Limb (tissue), 2 donors: ENCODE data around the gene JDP2.
A peak's percentile ranks its signal among the peaks of the same experiment; 100 is the strongest.
"Not testable (repeated sequence)": the region's sequence is repeated elsewhere in the genome, so short reads cannot be mapped to it uniquely, and the experiment has no call there.

Experiments
- DNase-seq, 2 donors: peaks; one replicate each; pipeline ENCODE4 v3.0.0-alpha.2; 2016; ENCODE audit errors: extremely low spot score in 2 of 2

JDP2 gene, protein sequence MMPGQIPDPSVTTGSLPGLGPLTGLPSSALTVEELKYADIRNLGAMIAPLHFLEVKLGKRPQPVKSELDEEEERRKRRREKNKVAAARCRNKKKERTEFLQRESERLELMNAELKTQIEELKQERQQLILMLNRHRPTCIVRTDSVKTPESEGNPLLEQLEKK

DNA sequence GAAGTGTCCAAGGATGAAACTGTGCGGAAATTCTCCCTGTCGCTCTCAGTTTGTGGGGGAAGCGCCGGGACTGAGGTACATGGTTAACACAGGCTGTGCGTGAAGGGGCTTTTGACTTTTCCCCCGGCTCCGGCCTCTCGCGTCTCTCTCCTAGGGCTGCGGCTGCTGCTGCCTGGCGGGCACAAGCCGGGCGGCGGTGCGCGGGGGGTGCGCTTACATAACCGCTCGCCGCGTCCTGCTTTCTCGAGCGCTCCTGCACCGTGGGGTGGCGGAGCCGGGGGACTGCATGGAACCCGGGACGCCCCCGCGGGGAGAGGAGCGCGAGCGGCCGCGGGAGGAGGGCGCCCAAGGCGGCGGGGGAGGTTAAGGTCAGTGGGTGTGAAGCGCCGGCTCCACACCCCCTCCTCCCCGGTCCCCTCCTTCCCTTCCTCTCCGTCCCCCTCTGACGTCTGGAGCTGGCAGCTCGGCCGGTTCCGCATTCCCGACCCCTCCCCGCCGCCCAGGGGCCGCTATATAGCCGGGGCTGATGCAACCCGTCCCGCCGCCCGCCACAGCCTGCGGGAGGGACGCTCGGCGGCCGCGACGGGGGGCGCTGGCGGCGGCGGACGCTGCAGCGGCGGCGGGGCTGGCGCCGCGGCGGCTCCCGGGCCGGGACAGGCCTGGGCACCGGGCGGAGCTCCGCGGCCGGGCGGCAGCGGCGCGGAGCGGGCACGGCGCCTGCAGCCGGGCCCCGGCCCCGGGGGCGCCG lies at the start of gene JDP2:
JDP2 (plus strand) TSS at position 541 of the 748 bp plus-strand sequence. CDS start 9,899 bp downstream, outside the sequence.
- peak; percentile 79 to 95 for DNase-seq

DNA sequence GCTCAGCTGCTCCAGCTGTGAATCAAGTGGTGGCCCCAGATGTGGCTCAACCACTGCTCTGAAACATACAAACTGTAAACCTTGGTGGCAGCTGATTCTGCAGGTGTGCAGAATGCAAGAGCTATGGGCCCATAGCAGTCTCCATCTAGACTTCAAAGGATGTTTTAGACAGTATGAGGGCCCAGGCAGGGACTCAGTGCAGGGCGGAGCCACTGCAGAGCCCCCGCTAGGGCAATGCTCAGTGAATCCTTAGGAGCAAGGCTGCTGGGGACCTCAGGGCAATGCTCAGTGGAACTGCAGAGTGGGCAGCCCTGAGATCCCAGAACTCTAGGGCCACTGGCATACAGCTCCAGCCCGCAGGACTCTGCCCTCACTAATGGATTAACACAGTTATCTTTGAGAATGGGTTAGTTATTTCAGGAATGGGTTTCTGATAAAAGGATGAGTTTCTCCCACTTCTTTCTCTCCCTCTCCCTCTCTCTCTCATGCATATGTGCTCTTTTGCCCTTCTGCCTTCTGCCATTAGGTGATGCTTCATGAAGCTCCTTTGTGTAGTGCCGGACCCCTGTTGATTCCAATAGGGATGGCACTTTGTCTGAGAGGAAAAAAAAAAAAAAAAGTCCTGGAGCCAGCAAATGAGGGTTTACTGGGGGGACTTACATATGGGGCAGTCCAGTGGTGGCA lies 48.4 kb upstream of the JDP2 start:
- no peak for DNase-seq

DNA sequence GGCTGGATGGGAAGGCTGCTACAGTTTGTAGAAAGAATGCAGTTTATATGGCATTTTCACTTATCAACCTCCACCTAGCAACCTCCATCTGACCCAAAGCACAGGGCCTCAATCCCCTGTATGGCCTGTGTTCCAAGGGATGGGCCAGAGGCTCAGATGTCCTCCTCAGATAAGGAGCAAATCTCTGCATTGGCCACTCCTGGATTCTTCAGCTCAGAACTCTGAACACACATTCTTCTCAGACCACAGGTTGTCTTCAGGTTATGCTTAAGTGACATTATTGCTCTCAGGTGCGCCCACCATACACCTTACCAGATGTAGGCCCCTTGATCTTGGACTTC lies 47.9 kb upstream of the JDP2 start:
- no peak for DNase-seq

DNA sequence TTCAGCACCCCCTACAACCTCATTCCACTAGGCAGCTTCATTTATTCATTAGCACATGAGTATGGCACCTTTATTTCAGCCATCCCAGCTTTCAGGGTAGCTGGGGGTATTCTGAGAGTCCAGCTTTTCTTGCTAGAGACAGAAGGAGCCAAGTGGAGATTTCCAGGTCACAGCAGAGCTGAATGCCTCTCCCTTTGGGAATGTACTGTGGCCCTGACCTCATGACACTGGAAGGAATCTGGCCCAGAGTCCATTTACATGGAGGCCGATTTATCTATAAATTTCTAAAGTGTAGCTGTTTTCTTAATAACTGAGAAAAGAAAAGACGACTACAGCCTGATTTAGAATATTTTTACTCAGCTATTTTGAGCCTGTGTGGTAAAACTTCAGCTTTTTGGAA lies 47.2 kb upstream of the JDP2 start:
- no peak for DNase-seq

DNA sequence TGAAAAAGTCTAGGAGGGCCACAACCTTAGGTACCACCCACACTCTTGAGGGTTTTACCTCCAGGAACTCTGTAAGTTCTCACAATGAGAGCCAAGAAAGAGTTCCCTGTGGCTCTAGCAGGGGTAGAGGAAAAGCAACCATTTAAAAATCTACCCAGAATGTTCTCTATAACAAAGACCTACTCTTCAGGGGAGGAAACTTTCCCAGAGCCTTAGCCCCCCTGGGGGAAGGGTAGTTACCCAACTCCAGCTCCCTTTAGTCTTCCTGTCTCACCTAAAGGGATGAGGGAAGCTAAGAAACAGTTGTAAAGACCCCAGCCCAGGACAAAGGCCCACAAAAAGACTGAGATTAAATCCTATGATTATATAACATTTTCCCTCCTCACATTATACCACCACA lies 46.2 kb upstream of the JDP2 start:
- no peak for DNase-seq

DNA sequence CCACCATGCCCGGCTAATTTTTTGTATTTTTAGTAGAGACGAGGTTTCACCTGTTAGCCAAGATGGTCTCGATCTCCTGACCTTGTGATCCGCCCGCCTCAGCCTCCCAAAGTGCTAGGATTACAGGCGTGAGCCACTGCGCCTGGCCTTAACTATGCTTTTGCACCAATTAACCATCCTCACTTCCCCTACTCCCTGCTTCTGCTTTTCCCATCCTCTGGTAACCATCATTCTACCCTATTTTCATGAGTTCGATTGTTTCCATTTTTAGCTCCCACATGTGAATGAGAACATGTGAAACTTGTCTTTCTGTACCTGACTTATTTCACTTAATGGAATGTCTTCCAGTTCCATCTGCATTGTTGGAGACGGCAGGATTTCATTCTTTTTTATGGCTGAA lies 44.6 kb upstream of the JDP2 start:
- DNase-seq, result not testable (repeated sequence)

DNA sequence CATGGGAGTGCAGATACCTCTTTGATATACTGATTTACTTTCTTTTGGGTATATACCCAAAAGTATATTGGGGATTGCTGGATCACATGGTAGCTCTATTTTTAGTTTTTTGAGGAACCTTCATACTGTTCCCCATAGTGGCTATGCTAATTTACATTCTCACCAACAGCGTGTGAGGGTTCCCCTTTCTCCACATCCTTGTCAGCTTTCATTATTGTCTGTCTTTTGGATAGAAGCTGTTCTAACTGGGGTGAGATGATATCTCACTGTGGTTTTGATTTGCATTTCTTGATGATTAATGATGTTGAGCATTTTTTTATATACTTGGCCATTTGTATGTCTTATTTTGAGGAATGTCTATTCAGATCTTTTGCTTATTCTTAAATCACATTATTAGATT lies 44.1 kb upstream of the JDP2 start:
- DNase-seq, result no peak

DNA sequence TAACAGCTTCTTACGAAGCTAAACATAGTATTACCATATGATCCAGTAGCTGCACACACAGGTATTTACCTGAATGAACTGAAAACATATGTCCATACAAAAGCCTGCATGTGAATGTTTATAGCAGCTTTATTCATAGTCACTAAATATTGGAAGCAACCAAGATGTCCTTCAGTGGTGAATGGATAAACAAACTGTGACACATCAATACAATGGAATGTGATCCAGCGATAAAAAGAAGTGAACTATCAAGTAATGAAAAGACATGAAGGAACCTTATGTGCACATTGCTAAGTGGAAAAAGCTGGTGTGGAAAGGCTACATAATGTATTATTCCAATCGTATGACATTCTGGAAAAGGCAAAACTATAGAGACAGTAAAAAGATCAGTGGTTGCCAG lies 38.1 kb upstream of the JDP2 start:
- no peak for DNase-seq

DNA sequence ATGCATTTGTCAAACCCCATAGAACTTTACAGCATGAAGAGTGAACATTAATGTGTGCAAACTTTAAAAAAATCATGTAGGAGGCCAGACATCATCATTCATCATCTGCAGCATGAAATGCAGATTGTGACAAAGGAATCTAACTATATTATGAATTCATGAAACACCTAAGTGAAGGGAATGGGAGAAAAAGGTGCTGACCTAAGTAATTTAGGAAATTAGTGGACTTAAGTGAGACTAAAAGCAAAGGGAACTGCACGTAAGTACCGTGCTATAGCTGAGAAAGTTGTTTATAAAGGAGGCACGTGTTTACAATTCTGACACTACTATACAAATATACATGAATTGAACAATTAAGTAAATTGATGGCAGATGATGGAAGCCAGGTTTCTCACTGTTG lies 37.6 kb upstream of the JDP2 start:
- DNase-seq, result no peak

DNA sequence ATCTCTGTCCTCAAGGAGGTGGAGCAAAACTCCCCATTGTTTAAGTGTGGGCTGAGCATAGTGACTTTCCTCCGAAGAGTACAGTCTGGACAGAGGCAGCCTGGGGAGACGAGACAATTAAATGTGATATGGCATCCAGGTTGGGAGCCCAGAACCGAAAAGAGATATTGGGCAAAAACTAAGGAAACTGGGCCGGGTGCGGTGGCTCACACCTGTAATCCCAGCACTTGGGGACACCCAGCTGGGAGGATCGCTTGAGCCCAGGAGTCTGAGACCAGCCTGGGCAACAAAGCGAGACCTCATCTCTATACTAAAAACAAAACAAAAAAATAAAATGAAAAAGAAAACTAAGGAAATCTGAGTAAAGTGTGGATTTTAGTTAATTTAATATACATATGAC lies 35.9 kb upstream of the JDP2 start:
- no peak for DNase-seq

DNA sequence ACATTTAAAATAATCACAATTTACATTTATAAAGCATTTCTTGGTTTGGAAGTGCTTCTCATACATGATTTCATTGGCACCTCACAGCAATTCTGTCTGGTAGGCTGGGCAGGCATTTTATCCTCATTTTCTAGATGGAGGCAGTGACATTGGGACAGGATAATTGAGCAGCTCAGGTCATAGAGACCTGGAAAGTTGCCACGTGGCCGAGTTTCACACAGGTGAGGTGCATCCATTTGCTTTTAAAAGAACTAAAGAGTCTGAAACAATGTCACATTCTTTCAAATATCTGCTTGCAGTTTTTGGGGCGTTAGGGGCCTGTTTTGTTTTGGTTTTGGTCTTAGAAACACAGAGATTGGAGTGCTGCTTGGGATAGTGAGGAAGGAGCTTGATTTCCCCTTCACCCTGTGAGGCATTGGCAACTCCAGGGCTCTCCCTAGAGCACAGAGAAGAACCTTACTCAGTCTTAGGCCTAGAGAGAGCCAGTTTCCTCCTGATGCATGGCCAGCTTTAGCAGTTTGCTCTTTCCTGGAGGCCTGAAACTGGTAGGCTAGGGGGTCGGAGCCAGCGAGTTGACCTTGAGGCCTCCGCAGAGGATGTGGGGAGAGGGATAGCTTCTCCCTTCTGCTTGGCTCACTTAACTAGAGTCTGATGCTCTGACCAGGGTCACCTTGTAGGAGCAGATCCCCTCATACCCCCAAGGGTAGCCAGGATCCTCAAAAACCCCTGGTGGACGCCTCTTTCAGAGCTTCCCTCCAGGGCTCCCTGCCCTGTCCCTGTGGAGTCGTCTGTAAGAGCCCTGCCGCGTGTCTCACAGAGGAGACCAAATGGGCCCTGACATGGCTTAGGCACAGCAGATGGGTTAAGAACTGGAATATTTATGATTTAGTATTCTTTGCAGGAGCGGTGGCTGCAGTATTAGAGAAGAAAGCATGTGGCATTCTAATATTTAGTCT lies 34.9 kb upstream of the JDP2 start:
- no peak for DNase-seq

DNA sequence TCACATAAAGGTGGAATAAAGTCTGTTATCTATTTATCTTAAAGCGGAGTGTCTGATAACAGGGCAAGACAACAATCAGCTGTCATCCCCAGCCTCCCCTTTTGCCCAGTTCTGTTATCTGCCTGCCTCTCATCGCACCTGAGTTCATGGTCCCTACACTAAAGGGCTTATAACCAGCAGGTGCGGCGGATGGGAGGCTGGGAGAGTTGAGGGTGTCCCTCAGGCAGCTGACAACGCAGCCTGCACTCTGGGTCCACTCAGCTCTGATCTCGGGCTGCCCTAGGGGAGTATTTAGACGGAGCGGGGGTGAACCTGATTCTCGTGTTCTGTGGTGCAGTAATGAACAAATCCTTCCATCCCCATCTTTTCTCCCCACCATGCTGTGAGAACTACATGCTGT lies 34.0 kb upstream of the JDP2 start:
- no peak for DNase-seq

DNA sequence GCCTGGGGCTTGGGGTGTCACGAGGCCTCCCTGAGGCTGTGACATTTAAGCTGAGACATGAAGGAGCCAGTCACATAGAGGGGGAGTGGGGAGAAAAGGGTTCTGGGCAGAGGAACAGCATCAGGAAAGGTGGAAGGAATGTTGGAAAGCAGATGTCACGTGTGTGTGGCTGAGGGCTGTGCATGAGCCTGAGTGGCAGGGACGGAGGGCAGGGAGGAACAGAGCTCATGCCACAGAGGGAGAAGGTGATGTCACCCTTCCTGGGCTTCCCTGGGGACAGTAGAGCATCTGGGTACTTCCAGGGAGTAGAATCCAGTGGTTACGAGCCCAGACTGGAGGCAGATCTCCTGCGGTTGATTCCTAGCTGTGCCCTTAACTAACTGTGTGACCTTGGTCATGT lies 32.0 kb upstream of the JDP2 start:
- DNase-seq, result no peak

DNA sequence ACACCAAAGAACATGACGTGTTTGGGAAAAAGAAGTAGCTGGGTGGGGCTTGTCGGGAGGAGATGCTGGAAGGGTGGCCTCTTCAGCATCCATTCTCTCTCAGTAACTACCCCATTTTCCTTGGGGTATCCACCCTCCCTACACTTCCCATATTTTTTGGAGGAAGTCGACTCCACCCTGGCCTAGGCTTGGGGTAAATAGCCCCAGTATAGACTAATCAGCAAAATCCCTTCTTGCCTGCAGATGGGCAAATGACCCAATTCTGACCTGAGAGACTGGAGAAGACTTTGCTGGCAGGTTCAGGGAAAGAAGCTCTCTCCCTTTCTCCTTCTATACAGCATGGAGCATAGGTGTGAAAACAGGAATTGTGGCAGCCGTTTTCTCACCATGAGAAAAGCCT lies 28.5 kb upstream of the JDP2 start:
- DNase-seq, result no peak

DNA sequence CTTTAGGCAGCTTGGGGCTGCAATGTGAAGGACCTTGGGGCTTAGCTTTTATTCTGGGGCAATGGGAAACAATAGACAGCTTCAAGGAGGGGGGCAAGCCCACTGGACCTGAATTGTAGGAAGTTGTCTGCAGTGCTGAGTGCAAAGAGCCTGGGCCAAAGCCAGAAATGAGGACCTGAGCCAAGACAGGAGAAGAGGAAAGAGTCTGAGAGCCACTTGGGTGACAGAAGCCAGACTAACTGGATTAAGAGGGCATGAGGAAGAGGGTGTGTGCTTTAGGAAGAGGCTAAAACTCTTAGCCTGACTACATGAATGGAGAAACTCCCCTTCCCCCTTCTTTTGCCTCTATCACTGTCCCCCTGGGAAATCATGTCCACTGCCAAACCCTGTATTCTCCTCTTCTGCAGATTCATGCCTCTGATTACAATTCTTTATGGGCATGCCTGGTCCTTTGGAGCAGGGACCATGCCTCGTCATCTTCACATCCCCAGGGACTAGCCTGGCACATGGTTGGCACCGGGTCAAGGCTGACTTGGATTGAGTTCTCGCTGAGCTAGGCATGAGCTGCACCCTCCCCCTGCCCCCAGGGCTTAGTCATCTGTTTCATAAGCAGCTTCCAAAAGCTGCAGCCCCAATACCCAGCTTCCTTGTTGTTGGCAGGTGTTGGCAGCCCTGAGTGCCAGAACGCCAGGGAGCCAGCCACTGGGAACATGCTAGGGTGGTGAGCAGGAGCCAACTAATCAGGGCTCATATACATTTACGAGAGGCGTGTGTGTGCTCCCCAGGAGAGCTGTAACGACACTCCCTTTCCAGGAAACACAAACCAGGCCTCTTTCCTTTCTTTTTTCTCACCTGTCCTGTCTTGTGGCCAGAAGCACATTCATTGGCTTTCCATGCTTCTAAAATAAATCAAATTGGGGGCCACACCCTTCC lies 27.7 kb upstream of the JDP2 start:
- DNase-seq, result peak; percentile 48 to 69

DNA sequence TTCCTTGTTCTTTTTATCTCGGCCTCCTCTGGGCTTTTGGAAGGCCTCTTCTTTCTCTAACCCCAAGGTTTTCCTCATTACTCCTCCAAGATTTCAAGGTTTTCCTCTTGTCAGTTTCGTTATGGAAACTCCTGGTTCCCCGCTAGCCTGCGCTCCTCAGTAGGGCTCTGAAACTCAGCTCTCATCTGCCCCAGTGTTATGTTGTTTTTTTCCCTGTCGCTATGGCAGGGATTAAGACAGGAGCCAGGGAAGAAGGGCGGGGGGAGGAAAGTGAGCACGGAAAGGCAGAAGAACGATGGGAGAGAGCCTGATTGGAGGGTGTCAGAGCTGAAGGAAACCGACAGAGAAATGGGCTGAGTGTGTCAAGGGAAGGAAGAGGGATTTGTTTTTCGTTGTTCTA lies 26.5 kb upstream of the JDP2 start:
- DNase-seq, result peak; percentile 77 to 82

DNA sequence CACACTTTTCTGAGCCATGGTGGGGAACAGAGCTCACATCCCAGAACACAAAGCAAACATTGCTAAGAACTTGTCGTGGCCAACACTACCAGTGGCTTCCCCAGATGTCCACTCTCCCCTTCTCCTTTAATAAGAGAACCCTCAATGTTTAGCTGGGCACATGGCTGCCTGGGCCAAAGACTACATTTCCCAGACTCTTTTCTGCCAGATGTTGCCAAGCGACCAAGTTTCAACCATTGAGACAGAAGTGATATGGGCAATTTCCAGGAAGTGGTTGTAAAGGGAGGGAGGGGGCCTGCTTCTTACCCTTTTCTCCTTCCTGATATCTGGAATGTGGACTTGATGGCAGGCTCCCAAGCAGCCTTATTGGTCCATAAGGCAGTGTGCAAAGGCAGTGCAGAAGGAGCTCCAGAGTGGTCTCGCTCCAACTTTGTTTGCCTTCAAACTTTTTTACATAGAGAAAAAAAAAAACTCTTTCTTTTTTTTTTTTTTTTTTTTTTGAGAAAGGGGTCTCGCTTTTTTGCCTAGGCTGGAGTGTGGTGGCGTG lies 24.9 kb upstream of the JDP2 start:
- DNase-seq, result no peak

DNA sequence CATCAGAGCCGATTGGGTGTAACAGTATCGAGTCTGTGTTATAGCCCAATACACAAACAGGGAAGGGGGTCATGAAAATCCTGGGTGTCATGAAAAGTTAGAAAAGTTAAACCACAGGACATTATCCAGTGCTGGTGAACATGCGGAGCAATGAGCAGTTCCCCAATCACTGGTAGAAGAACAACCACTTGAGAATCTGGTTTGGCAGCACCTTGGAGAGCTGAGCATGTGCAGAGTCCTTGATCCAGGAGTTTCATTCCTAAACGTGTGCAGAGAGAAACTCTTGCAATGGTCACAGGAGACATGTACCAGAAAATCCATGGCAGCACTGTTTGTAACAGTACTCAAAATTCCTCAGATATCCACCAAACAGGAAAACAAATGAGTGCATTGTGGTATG lies 23.0 kb upstream of the JDP2 start:
- DNase-seq, result no peak

DNA sequence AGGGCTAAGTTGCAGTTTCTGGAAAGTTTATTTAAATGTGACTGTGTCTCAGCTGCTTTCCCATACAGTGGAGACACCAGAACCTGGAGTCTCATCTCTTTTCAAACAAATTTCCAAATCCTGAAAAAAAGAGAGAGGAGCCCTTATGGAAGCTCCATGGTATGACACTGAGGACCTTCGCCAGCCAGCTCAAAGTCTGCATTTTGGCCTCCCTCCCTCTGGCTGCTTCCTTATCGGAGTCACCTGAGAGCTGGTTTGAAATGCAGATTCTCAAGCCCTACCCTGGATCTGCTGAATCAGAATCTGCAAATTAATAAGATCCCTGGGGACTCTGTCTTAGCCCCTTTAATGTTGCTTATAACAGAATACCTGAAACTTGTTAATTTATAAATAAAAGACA lies 21.7 kb upstream of the JDP2 start:
- no peak for DNase-seq

DNA sequence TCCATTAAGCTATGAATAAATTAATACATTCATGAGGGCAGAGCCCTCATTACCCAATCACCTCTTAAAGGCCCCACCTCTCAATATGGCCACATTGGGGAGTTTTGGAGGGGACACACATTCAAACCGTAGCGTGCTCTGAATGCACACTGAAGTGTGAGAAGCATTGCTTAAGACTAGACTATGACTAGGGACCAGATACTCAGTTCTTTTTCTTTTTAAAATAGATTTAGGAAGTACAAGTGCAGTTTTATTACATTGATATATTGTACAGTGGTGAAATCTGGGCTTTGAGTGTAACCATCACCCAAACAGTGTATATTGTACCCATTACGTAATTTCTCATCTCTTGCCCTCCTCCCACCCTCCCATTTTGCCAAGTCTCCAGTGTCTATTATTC lies 21.0 kb upstream of the JDP2 start:
- DNase-seq, result no peak
